Stimulated activated CD4-positive, alpha-beta T cell treated with anti-CD3 and anti-CD28 coated beads, Interleukin-4, amount 100 ng/mL, for 48 hours (primary cell): Measurements from ENCODE around the gene NGFR.

Experiments
- DNase-seq, 2 donors: peaks; one replicate each; pipeline ENCODE4 v3.0.0-alpha.2; 2020; ENCODE audit warnings: low read depth in 2 of 2

Gene NGFR

GRCh38 chr17:49469831-49470810, 25.0 kb upstream of the NGFR start:
- no peak for DNase-seq

- no peak for DNase-seq
These were observed 23.9 kb upstream of the NGFR start for GRCh38 chr17:49471089-49471683.

- DNase-seq: no peak
These were observed 23.3 kb upstream of the NGFR start for GRCh38 chr17:49471769-49472168.

GRCh38 chr17:49472527-49472926, 22.6 kb upstream of the NGFR start:
- no peak for DNase-seq

- DNase-seq: no peak
These were observed 21.0 kb upstream of the NGFR start for GRCh38 chr17:49473900-49474751.

- no peak for DNase-seq
These were observed 17.4 kb upstream of the NGFR start for GRCh38 chr17:49477709-49478108.

GRCh38 chr17:49480836-49481615, 14.1 kb upstream of the NGFR start:
- no peak for DNase-seq

GRCh38 chr17:49482144-49482817, 12.8 kb upstream of the NGFR start:
- no peak for DNase-seq

GRCh38 chr17:49483599-49484509, 11.2 kb upstream of the NGFR start:
- DNase-seq: no peak

GRCh38 chr17:49484588-49484987, 10.5 kb upstream of the NGFR start:
- no peak for DNase-seq

GRCh38 chr17:49486012-49486641, 9.0 kb upstream of the NGFR start:
- no peak for DNase-seq

GRCh38 chr17:49487183-49487582, 7.9 kb upstream of the NGFR start:
- no peak for DNase-seq

GRCh38 chr17:49488612-49489011, 6.5 kb upstream of the NGFR start:
- DNase-seq: no peak

- no peak for DNase-seq
These were observed 5.7 kb upstream of the NGFR start for GRCh38 chr17:49489348-49489747.

GRCh38 chr17:49490276-49490675, 4.8 kb upstream of the NGFR start:
- DNase-seq: no peak

- no peak for DNase-seq
These were observed 3.8 kb upstream of the NGFR start for GRCh38 chr17:49491192-49491769.

GRCh38 chr17:49494399-49494985, 601 bp upstream of the NGFR start:
- DNase-seq: no peak

- no peak for DNase-seq
These were observed 719 bp downstream of the NGFR start for GRCh38 chr17:49495842-49496182.
